Nucleus accumbens (tissue), 56 donors: ENCODE data around the gene IRF5.
"Not testable (repeated sequence)": the region's sequence is repeated elsewhere in the genome, so short reads cannot be mapped to it uniquely, and the experiment has no call there.

ENCODE experiments used
- DNase-seq, 56 donors: peaks; one replicate each; lab custom pipeline; 2025; lab: John Stamatoyannopoulos, UW

The IRF5 gene

DNA sequence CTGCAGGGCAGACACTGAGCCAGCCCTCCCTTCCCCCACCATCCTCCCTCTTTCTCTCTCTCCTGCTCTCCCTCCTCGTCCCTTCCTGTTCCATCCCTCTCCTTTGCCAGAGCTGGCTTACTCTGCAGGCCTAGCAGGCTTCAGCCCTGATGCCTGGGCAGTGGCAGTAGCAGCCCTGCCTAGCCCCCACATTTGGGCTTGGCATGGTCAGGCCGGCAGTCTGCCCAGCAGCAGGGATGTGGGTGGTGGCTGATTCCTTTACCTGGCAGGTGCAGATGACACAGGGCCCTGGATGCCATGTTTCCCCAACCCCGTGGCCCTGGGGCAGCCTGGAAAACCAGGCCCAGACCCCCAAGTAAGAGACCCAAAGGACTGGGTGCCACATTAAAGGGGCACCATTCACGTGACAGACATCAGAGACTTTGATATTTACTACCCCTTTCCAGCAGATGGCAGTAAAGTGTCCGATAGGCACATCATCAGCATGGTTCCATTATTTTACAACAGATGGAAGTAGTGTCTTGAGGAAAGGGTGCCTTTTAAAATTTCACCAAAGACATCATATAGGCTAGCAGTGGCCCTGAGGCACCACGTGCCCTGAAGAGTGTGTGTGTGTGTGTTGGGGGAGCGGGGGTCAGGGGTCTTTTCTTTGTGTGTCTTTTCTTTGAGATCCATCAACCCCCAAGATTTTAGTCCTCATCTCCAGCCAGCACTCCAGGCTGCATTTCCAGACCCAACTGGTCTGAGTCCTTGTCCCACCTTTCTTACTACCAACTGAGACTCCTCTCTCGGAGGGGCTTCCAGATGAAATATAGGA lies 33.1 kb upstream of the IRF5 start:
- peak in 1 of 56 donors; percentile 11 for DNase-seq

DNA sequence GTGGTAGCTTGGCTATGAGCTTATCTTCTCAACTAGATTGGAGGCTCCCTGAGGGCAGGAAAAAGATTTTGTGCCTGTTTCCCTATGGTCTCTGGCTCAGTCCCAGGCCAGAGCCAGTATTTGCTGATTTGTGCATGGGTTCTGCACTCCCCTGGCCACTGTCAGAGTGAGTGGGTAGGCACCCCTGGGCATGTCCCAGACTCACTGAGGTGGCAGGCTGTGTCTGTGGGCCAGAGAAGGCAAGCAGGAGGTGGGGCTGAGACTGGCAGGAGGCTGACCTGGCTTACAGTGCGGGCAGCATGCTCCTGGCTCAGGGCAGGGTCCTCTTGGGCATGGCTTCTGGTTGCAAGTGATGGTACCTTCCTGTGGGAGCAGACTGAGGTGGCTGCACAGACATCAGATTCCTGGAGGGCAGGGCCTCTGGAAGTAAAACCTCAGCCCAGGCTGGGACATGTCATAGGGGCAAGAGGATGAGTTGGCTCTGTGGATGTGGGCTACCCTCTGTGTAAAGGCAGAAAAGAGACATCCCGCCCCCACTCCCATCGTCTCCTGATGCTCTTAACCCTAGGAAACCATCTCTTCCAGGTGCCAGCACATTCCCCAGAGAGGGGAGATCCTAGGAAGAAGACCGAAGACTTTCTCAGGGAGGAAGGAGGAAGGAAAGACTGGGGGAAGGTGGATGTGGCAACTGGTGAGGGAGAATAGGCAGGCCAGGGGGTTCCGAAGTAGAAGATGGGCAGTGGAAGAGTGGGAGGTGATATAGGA lies 31.5 kb upstream of the IRF5 start:
- DNase-seq: no peak

DNA sequence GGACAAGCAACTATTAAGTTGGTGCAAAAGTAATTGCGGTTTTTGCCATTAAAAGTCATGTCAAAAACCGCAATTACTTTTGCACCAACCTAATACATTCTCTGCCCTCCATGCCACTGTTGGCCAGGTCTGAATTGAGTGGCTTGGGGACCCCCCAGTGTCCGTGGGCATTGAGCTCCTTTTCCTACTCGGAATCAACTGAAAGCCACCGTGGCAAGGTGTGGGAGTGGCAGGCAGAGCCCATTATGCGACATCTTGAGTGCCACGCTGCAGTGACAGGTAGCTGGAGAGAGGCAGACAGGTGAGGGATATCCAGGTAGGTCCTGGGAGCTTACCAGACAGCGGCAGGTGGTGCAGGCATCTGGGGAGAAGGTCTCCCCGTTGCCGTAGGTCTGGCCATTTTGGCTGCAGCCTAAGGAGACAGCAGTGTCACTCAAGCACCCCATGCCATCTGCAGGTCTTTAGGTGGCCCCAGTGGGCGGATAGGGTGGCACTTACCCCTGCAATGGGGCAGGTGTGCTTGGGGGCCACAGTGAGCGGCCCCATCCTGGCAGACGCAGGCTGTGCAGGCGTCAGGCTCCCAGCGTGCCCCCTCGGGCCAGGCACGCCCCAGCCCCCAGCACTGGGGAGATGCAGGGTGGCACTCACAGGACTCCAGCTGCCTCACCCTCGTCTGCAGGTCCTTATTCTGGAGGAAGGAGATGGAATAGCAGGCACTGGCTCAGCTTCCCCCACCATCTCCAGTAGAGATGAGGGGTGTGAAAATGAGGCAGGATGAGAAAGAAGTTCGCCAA lies 30.8 kb upstream of the IRF5 start:
- DNase-seq: no peak

DNA sequence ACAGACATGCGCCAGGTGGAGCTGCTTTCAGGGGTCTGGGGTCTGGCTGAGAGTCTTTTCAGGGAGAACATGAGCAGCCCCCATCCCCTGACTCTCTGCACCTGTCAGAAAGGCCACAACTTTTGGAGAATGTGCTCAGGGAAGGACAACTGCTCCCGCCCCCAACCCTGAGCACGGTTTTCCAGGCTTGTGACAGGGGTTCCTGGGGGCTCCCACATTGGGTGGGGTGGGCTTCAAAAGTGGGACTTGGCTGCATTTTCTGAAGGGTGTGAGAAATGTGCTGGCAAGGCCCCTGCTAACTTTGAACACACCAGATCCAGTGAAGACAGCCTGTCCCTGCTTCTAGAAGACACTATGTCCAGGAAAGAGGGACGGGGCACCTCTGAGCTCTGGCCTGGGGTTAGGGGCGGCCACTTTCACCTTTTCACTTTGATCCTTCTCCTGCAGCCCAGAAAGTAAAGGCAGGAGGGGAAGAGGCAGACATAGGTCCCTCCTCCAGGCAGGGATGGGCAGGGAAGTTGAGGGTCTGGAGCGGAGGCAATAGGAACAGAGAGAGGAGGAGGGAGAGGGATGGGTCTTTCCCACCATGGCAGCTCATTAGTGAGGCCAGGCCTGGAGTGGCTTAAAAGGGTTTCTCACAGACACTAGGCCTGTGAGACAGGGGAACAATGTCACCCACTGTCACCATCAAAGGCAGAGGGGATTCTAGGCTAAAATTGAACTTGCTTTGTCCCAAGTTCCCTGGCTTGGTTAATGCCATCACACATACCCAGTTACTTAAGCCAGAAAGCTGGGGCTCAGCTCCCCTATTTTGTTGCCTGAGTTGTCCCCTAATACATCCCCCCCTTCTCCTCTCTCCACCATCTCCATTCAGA lies 28.7 kb upstream of the IRF5 start:
- DNase-seq: no peak

DNA sequence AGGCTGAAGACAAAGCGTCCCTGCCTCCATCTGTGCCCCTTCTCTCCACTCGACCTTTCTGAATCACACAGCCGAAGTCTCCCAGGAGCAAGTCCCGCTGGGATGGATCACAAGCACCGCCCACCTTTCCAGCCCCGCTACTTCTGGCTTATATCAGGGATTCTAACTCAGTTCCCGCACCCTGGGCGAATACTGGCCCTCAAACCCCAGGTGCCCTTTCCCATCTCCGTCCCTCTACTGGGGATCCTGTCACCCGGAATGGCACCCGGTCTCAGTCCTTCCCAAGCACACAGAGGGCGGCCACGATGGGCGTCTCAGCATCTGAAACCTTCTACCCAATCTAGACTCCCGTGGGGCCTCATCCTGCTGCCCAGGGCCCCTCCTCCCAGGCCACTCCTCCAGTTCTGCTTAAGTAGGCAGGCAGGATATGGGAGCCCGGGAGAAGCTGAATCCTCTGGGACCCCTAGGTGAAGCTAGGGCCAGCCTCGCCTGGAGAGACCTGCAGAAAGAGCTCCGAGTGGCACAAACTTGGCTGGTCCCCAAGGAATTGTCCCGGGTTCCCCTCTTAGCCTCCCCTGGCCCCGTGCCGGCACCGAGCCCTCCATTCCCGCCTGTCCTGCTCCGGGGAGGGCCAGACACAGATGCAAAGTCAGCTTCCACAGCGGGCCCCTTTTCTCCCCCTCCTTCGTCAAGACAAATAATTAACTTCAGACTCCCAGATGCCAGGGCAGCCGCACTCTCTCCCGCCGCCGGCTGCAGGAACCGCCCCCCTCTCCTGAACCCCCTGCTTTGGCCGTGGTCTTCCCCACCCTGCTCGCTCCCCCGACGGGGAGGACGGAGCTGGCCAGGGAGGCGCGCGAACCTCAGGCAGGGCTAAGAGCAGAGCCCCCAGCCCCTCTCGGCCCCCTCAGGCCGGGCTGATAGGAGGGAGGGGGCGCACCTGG lies 27.8 kb upstream of the IRF5 start:
- DNase-seq: no peak

DNA sequence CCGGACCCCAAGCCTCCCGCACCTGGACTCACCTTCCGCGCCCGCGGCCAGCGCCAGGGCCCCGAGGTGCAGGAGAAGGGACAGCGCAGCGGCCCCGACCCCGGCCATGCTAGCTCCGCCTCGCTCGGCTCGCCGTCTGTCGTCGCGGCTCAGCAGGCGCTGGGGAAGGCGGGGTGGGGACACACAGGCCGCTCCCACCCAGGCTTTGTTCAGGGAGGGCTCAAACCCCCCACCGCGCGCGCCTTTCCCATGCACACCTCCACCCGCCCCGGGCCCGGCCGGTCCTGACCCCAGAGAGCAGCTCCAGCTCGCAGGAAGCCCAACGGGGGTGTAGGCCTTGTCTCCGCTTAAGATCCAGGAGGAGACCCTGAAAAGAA lies 27.2 kb upstream of the IRF5 start, which contains the start of gene KCP:
Gene KCP, minus strand, starts transcription at position 141 of the 377 bp plus-strand sequence. Its CDS starts 33 bp downstream, at position 108.
- DNase-seq: no peak

DNA sequence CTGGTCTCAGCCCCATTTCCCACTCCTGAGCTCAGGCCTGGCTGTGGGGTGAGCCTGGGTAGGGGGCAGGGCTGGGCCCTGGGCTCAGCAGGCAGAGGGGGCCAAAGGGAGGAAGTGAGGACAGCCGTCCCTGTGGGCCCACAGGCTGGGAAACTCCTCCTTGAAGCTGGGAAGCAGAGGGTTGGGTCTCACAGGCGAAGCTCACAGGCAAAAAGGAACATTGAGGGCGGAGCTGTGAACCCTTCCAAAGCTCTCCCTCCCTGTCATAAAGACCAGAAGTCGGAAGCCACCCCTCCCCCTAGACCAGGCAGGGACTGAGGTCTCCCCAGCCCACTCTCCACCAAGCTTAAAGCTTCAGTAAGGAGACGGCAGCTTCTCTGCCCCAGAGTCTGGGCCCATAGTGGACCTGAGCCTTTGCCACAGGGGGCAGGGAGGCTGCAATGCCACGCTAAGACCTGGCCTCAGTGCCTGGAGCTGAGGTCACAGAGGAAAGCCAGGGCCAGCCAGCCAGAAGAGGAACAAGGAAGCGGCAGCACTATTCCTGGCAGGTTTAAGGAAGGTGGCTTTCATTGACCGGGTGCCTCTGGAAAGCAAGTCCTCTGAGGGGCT lies 26.2 kb upstream of the IRF5 start:
- DNase-seq: no peak

DNA sequence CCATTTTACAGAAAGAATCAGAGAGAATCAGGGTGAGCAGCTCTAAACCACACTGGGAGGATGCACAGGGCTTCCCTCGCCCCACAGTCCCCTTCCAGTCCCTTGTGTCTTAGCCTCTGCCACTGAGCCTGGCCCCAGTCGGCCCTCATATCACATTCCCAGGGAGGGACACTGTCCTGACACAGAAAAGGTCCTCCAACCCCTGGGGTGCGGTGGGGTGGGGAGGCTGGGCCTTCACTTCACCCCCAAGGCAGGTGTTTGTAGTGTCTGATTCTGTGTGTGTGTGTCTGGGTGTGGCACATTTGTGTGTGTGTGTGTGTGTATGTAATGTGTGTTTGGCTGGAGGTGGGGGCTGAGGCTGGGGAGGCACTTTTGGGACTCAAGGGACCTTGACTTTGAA lies 25.4 kb upstream of the IRF5 start:
- DNase-seq: no peak

DNA sequence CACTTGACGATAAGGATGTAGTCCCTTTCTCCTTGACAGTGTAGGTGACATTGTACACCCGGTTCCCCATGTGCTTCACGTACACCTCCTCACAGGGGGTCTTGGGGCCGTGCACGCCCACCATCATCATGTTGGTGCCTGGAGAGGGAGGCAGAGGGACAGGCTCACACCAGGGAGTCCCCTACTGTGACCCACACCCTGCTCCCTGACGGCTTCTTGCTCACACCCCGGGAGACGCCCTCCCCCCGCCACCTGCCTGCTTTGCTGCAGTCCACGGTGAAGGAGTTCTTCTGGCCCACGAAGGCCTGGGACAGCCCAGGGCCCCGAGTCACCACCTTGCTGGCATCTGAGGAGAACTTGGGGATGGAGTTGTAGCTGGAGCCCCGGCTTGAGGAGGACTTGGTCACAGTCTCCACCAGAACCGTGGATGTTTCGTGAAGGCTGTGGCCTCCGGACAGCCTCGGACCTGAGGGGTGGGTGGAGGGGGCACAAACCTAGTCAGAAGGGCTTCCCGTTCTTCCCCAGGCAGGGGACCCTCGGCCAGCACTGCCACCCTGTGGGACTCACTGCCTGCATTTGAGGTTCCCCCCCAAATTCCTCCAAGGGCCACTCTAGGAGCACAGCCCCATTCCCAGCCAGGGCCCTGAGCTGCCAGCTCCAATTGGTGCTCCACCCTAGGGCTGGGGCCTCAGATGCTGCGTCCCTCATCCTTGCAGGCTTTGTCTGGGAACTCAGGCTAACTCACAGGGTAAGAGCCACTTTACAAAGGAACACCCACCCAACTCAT lies 24.8 kb upstream of the IRF5 start:
- DNase-seq: not testable (repeated sequence)

DNA sequence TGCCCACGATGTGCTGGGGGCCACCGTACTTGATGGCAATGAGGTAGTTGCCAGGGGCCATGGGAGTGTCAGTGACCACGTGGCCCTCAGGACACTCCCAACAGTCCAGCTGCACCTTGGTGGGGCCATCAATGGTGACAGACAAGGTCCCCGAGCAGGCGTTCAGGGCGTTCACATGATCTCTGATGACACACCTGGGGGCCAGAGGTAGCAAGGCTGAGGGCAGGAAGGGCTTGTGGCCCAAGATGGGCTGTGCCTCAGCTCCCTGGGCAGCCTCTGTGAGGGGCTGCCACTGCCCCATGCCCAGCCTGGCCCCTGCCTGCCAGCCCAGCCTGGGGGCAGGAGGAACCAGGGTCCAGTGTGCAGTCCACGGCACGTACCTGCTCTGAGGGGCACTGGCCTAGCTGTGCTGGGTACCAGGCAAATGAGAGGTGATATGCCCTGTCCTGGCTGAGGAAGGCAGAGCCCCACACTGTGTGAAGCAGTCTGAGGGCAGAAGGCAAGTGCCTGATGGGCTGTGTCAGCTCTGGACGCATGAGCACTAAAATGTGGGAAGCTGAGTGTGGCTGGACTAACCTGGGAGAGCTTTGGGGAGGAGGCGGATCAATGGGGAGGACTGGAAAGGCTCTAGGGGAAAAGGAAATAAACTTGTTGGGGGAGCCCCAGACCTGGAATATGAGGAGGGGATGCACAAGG lies 23.7 kb upstream of the IRF5 start:
- no peak for DNase-seq

DNA sequence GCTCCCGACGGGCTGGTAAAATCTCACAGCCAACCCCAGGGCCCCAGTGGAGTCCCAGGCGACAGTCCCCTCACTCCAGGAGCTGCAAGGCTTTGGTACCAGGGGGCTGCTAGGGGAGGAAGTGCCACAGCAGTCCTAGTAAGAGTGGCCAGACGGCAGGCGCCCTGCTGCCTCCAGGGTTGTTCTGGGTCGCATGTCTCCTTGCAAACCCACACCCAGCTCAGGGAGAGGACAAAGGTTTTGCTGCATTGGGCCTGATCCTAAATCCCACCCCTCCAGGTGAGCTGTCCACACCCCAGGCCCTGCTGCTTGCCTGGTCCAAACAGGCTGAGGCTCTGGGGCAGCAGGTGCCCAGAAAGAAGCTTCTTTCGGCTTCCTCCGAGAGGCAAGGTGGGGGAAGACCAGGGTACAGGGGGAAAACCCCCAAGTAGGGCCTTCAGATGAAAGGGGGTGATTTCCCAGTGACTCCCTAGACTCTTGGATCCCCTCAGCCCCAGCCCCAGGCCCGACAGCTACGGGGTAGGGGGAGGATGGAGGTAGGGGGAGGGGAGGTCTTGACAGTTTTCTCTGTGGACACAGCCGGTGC lies 23.1 kb upstream of the IRF5 start:
- no peak for DNase-seq

DNA sequence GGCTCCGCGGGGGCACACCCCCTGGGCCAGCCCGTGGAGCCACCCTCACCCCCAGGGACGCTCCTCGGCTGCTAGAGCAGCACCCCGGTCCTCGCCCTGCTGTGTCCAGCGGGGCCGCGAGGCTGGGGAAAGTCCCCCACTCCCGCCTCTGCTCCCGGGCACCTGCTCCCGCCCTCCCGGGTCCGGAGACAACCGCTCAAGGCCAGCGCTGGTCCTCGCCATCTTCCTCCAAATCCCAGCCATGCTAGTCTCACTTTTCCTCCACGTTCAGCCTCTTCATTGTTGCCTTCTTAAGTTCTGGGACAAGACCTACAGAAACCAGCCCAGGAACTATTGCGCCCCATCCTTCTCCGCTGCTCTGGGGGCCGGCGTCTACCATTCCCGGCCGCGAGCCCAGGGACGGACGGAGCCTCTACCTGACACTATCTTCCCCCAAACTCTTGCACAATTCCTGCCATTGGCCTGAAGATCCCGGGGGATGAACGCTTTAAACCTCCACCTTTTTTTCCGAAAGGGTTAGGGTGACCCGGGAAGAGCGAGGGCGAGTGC lies 22.4 kb upstream of the IRF5 start:
- no peak for DNase-seq

DNA sequence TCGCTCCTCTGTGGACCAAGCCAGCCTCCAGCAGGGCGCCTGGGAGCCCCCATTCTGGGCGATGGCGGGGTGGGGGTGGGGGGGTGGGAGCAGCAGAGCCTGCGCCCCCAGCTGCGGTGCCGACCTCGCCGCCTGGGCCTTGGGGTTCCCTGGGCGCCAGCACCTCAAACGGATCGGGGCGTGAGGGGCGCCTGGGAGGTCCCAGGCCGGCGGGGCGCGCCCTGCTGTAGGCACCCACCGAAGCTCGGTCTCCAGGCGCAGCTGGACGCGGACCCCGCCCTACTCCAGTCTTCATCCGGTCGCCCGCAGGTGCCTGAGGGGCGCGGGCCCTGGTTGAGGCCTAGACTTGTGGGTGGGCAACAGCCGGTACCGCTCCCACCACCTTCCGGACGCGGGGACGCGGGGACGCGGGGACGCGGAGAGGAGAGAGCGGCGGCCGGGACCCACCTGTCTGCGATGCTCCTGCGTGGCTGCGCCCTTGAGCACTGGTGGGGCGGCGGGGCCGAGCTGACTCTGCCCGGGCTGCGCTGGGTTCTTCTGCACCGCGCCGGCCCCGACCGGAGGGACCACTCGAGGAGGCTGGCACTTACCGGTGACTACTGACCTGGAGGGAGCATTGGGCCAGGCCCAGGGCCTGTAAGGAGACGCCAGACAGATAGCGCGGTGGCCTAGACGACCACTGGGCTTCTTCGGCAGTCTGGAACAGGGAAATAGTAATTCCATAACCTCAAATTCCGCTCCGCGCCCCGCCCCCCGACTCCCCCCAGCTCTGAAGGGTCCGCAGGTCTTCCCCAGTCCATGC lies 21.7 kb upstream of the IRF5 start:
- DNase-seq: no peak

DNA sequence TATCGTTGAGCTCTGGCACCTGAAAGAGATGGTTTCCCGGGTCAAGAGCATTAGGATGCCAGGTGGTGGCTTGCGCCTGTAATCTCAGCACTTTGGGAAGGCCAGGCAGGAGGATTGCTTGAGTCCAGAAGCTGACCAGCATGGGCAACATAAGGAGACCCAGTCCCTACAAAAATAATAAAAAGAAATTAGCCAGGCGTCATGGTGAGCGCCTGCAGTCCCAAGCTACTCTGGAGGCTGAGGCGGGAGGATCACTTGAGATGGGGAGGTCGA lies 21.1 kb upstream of the IRF5 start:
- DNase-seq: no peak

DNA sequence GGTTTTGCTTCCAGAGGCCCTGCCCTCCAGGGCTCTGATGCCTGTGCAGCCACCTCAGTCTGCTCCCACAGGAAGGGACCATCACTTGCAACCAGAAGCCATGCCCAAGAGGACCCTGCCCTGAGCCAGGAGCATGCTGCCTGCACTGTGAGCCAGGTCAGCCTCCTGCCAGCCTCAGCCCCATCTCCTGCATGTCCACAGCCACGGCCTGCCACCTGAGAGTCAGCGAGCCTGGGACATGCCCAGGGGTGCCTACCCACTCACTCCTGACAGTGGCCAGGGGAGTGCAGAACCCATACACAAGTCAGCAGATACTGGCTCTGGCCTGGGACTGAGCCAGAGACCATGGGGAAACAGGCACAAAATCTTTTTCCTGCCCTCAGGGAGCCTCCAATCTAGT lies 20.6 kb upstream of the IRF5 start:
- no peak for DNase-seq
